HepG2 (cell line): Measurements from ENCODE around the gene MCOLN1. TPM values are rescaled to one million over a fixed set of nuclear protein-coding genes. Genes with fewer than 3 reads are reported as not detected.
A peak's percentile ranks its signal among the peaks of the same experiment; 100 is the strongest.

Experiments
- NR0B2 ChIP-seq: sonication (generic); formaldehyde crosslinking; IDR thresholded peaks from 2 replicates; pipeline ENCODE4 v1.4.0; 2020; ENCODE audit warnings: mild to moderate bottlenecking, missing genetic modification reagents
- NR2C2 ChIP-seq: sonication (generic); formaldehyde crosslinking; IDR thresholded peaks from 2 replicates; pipeline ENCODE4 v1.4.0; 2020; ENCODE audit warnings: missing genetic modification reagents, mild to moderate bottlenecking, moderate library complexity, borderline replicate concordance
- NR2F6 ChIP-seq, 2 experiments: IDR thresholded peaks; 2 replicates each; pipeline ENCODE4 v1.6.1; 2016; ENCODE audit warnings: antibody characterized with exemption in 1 of 2, mild to moderate bottlenecking in 1 of 2
- PBX3 ChIP-seq: sonication (generic); formaldehyde crosslinking; IDR thresholded peaks from 2 replicates; pipeline ENCODE4 v1.8.1; 2023; ENCODE audit warnings: missing genetic modification reagents, inconsistent platforms, borderline replicate concordance
- REPIN1 ChIP-seq: sonication (generic); formaldehyde crosslinking; IDR thresholded peaks from 2 replicates; pipeline ENCODE4 v1.8.0; 2022; ENCODE audit warnings: missing genetic modification reagents, low read depth, mild to moderate bottlenecking, borderline replicate concordance
- SNAPC5 ChIP-seq: sonication (generic); formaldehyde crosslinking; IDR thresholded peaks from 2 replicates; pipeline ENCODE4 v1.8.1; 2023; ENCODE audit warnings: mild to moderate bottlenecking, missing genetic modification reagents, borderline replicate concordance
- SP140L ChIP-seq: sonication (generic); formaldehyde crosslinking; IDR thresholded peaks from 2 replicates; pipeline ENCODE4 v1.4.0; 2020; ENCODE audit warnings: missing genetic modification reagents, borderline replicate concordance
- ZBTB7B ChIP-seq: sonication (generic); formaldehyde crosslinking; IDR thresholded peaks from 2 replicates; pipeline ENCODE4 v1.4.0; 2020; ENCODE audit warnings: missing genetic modification reagents
- ZNF230 ChIP-seq: sonication (generic); formaldehyde crosslinking; IDR thresholded peaks from 2 replicates; pipeline ENCODE4 v1.4.0; 2020; ENCODE audit warnings: mild to moderate bottlenecking, missing genetic modification reagents
- ZNF432 ChIP-seq: sonication (generic); formaldehyde crosslinking; IDR thresholded peaks from 2 replicates; pipeline ENCODE4 v1.5.0; 2020; ENCODE audit warnings: missing genetic modification reagents, mild to moderate bottlenecking, borderline replicate concordance
- ZNF678 ChIP-seq: sonication (generic); formaldehyde crosslinking; IDR thresholded peaks from 2 replicates; pipeline ENCODE4 v1.4.0; 2020; ENCODE audit warnings: mild to moderate bottlenecking, missing genetic modification reagents
- ZNF687 ChIP-seq: sonication (generic); formaldehyde crosslinking; IDR thresholded peaks from 2 replicates; pipeline ENCODE4 v1.5.1; 2020; ENCODE audit warnings: mild to moderate bottlenecking, missing genetic modification reagents, moderate library complexity
- ZNF770 ChIP-seq: sonication (generic); formaldehyde crosslinking; IDR thresholded peaks from 2 replicates; pipeline ENCODE4 v1.5.0; 2020; ENCODE audit warnings: mild to moderate bottlenecking, missing genetic modification reagents
- ZNF780A ChIP-seq: sonication (generic); formaldehyde crosslinking; IDR thresholded peaks from 2 replicates; pipeline ENCODE4 v1.8.0; 2022; ENCODE audit warnings: mild to moderate bottlenecking, missing genetic modification reagents, moderate library complexity
- ZNF841 ChIP-seq: sonication (generic); formaldehyde crosslinking; IDR thresholded peaks from 2 replicates; pipeline ENCODE4 v1.8.1; 2023; ENCODE audit warnings: missing genetic modification reagents, borderline replicate concordance
- polyA plus RNA-seq, 8 experiments: library from polyadenylated mRNA; depleted of rRNA in 3 of 8; stranded (reverse) in 7 of 8; unstranded in 1 of 8; fragments of >200 nt; fragmentation: Illumina TruSeq in 4 of 8; extraction: Trizol in 4 of 8; gene quantifications; 2 replicates each; pipeline versions ENCODE4 v1.2.1 to v1.2.3, GENCODE V29; 2011 to 2016; ENCODE audit warnings: low read depth in 4 of 8, missing spikeins in 1 of 8, mixed read lengths in 1 of 8; ENCODE audit not compliant: insufficient read depth in 1 of 8
- total RNA-seq, 5 experiments: library from RNA; depleted of rRNA; stranded (reverse); fragments of >200 nt; fragmentation: Illumina TruSeq; extraction: Trizol; gene quantifications; 2 replicates each; pipeline ENCODE4 v1.2.3, GENCODE V29; 2016; ENCODE audit warnings: low read depth in 1 of 5
- TF ChIP-seq, protein P1 (sequence below): sonication (generic); formaldehyde crosslinking; IDR thresholded peaks from 2 replicates; pipeline ENCODE4 v1.5.0; 2020; ENCODE audit warnings: missing genetic modification reagents, mild to moderate bottlenecking, borderline replicate concordance
- TF ChIP-seq, protein P2 (sequence below): IDR thresholded peaks from 2 replicates; pipeline ENCODE4 v1.6.1; 2012; ENCODE audit warnings: inconsistent platforms

Gene MCOLN1
- total and polyA plus RNA-seq, 2 of the 13 experiments (the other 11 are each of a cell fraction or from before 2014, with no cell fraction given), result 3.4 to 15.7 TPM

DNA sequence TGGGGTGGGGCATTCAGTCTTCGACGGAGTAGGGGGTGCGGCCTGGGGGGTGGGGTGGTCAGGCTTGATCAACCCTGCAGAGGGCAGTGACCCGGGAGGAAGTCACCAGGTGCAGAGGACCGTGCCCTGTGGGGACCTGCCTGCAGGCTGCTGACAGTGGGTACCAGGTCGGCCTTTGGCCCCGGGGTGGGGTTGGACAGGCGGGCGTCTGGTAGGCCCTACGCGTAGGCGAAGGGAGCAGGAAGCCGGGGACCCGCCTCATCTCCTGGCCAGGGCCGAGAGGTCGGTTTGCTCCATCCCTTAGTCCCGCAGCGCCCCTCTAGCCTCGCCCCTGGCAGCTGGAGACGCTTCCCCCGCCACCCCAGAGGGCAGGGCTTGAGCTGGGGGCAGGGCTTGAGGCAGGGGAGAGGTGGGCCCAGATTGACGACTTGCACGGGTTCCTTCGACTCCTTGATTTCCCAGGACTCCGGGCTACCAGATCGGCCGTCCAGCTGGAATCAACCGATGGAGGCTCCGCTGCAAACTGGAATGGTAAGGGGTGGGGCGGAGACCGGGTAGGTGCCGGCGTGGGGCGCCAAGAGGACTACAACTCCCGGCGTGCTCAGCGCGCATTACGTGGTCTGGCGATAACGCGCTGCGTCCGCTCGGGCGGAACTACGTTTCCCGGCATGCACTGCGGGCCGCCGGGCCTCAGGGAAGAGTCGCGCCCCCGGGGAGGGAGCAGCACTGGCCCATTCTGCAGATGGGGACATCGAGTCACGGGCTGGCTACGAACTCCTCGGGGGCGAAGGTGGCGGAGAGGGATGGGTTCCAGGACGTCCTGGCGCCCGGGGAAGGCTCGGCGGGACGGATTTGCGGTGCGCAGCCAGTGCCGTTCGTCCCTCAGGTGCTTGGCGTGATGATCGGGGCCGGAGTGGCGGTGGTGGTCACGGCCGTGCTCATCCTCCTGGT lies 12.9 kb downstream of the MCOLN1 start, which contains the start of gene PNPLA6 (continued):
- TF ChIP-seq ZNF770 (CRISPR knock-in tag) (no peak; the same call in 1 of the 2 replicates), ZBTB7B (CRISPR knock-in tag) (peak; percentile 48; the same call in 1 of the 2 replicates), PBX3 (no peak), NR2C2 (peak; percentile 79), ZNF687 (CRISPR knock-in tag) (peak; percentile 75), NR0B2 (no peak), NR2F6 (IDR thresholded peaks at IDR 0.05) (no peak), NR2F6 (CRISPR knock-in tag; IDR thresholded peaks at IDR 0.05) (no peak), ZNF841 (CRISPR knock-in tag) (no peak), SP140L (CRISPR knock-in tag) (0 out of 2 replicates have a peak, but pooled peaks have one; percentile 37), SNAPC5 (no peak), ZNF678 (peak; percentile 67; the same call in 1 of the 2 replicates), ZNF432 (CRISPR knock-in tag) (no peak), ZNF230 (no peak), ZNF780A (no peak; the same call in 1 of the 2 replicates), REPIN1 (no peak; the same call in 1 of the 2 replicates)
- TF ChIP-seq, protein P1, sequence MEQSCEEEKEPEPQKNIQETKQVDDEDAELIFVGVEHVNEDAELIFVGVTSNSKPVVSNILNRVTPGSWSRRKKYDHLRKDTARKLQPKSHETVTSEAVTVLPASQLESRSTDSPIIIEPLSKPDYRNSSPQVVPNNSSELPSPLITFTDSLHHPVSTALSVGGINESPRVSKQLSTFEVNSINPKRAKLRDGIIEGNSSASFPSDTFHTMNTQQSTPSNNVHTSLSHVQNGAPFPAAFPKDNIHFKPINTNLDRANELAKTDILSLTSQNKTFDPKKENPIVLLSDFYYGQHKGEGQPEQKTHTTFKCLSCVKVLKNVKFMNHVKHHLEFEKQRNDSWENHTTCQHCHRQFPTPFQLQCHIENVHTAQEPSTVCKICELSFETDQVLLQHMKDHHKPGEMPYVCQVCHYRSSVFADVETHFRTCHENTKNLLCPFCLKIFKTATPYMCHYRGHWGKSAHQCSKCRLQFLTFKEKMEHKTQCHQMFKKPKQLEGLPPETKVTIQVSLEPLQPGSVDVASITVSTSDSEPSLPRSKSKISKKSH, result no peak; the same call in 1 of the 2 replicates
- TF ChIP-seq, protein P2, sequence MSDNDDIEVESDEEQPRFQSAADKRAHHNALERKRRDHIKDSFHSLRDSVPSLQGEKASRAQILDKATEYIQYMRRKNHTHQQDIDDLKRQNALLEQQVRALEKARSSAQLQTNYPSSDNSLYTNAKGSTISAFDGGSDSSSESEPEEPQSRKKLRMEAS, result no peak; the same call in 1 of the 2 replicates
